HG02973 (cell line): Measurements from ENCODE around the gene SH3PXD2A.

Source experiments
- ATAC-seq: cut with Tn5 transposase; IDR thresholded peaks from one replicate; pipeline ENCODE4 v1.9.1; 2021; ENCODE audit warnings: moderate library complexity; ENCODE audit not compliant: unreplicated experiment

SH3PXD2A gene

DNA sequence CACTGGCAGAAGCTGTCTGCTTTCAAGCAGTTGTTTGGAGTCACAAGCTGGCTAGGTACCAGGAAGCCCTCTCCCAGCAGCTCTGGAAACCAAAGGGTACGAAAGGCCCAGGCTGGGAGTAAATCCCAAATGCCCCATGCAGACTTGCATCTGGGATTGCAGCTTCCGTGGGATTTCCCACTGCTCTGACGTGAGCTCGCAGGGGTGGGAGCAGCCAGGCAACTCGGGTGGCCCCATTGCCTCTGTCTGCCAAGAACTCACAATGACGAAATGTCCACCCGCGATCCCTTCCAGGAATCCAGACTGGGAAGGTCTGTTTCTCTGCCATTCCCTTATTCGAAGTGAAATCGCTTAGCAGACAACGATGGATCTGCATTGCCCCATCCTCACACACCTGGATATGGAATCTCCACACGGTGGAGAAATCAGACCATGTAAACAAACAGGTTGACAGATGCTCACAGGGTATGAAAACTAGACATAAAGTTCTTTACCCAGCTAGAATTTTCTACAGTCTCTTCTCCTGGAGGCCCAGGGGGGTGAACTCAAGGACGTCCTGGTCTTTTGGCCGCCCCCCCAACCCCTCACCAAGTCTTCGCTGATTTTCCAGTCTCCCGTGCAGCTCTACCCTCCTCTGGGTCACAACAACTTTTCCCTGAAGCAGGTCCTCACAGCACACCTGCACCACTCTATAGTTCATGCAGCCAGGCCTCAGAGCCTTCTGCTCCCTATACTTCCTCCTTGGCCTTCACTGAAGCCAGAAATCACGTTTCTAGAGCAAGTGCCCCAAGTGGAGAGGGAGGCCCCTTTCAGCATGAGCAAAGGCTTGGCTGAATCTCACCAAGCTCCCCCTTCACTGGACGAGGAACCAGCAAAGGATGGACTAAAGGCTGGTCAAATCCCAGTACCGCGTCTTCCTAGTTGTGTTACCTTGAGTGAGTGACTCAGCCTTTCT lies 20.0 kb downstream of the SH3PXD2A start:
- no peak for ATAC-seq

DNA sequence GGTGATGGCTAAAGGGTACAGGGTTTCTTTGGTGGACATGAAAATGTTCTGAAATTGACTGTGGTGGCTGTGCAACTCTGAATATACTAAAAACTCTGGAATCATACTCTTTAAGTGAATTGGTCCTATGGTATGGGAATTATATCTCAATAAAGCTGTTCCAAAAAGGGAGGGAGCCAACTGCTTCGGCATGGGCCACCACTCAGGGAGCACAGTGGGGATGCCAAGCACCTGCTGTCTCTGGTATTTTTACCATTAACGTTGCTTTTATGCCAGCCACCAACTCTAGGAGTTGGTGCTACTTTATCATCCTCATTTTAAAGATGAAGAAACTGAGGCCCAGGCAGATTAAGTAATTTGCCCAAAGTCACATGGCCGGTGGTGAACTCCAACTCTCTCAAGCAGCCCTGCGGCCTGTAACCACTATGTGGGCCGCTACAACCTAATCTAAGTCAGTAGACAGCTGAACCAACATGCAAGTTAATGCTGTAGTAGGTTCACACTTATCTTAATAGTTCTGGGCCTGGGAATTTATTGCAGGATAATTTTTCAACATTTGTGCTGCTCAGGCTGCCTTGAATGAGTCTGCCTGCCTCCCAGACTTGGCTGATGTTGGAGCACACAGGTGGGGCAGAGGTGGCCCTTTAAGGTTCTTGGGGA lies 20.8 kb downstream of the SH3PXD2A start:
- ATAC-seq = no peak

DNA sequence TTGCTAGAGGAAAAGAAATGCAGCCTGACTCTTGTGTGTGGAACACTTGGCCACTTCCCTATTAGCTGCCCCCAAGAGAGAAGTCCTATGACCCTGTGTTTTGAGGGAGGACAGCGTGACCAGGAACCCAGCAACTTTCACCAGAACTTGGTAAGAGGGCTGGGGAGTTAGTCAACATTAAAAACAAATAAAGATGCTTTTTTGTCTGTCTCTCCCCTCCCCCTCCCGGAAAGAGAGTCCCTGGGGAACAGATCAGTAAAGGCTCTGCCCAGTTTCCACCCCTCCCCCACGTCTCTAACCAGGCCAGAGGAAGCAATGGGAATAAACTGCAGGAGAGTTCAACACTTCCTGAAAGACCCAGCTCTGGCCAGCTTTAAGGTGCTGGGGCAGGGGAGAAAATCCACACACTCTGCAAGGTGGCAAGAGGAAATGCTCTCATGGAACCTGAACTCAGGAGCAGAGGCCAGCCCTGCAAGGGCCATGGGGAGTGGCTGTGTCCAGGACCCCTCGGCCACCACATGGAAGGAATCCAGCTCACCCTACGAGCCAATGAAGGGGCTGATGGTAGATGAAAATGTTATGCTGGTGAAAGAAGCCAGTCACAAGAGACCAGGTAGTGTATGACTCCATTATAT lies 21.5 kb downstream of the SH3PXD2A start:
- ATAC-seq = no peak

DNA sequence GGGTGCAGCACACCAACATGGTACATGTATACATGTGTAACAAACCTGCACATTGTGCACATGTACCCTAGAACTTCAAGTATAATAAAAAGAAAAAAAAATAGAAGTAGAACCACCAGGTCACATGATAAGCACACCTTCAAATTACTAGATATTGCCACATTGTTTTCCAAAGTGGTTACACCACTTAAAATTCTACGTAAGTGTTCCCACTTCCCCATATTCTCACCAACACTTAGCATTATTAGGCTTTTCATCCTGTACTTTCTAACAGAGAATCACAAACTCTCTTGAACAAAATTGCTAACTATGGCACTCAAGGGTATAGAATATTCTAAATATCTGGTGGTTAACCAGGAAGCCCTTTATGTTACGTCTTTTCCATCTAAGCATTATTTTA lies 22.6 kb downstream of the SH3PXD2A start:
- ATAC-seq = no peak

DNA sequence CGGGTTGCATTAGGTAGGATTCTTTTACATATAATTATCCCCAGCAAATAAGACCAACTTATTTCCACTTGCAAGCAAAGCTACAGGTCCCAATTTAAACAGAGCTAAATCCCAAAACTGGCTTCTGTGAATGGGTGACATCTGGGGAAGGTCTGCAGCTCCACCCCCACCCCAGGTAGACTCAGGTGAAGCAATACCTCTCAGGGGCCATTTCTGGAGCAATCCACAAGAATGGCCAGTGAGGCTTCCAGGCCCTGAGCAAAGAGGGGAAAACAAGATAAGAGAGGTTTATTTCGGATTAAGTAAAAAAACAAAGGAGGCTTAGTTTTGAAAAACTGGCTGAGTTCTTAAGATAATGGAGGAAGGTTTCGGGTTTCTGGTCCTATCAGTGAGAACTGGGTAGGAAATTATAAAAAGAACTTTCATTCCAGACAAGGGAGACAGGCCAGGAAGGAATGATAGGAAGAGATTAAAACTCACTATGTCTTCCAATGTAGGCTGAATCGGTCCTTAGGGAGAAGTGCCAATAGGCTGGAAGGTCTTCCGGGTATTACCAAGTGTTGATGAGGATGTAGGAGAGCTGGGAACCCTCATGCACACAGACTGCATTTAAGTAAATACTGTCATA lies 25.4 kb downstream of the SH3PXD2A start:
- ATAC-seq = no peak

- ATAC-seq = no peak
Measured at GRCh38 chr10:103829278-103829677, 26.1 kb downstream of the SH3PXD2A start.

- no peak for ATAC-seq
Measured at GRCh38 chr10:103828587-103829197, 26.7 kb downstream of the SH3PXD2A start.

- no peak for ATAC-seq
Measured at GRCh38 chr10:103828107-103828506, 27.3 kb downstream of the SH3PXD2A start.

DNA sequence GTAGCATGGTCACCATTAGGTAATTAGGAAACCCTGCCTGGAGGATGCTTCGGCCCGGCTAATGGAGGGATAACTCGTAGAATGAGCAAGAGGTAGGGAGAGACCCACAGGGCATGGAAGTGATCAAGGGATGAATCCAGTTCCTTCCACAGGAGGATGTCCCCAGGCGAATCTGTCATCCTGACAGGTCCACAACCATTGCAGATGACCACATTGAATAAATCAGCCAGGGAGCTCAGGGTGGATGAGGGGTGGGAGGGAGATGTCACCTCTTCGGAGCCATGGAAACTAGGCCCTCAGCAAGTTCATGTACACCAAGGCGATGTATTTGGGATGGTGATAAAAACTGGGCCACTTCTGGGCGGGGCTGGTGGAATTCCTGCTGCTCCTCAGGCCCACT lies 28.5 kb downstream of the SH3PXD2A start:
- ATAC-seq = no peak

GRCh38 chr10:103824281-103824680 lies 31.1 kb downstream of the SH3PXD2A start:
- no peak for ATAC-seq

- no peak for ATAC-seq
Measured at GRCh38 chr10:103823706-103824272, 31.6 kb downstream of the SH3PXD2A start.

DNA sequence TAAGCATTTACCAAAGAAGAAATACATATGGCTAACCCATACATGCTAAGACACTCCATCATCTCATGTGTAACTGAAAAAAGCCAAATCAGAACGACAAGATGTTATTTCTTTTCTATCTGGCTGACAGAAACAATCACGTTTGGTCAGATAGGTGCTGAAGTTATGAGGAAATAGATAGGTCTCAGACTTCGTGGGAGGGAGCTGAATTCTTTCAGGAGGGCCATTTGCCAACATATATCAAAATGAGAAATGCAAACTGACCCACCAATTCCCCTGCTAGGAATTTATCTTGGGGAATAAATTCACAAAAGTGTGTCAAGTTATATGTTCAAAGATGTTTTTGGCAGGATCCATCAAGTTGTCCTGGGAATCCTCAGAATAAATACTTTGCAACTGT lies 32.6 kb downstream of the SH3PXD2A start:
- ATAC-seq = no peak

DNA sequence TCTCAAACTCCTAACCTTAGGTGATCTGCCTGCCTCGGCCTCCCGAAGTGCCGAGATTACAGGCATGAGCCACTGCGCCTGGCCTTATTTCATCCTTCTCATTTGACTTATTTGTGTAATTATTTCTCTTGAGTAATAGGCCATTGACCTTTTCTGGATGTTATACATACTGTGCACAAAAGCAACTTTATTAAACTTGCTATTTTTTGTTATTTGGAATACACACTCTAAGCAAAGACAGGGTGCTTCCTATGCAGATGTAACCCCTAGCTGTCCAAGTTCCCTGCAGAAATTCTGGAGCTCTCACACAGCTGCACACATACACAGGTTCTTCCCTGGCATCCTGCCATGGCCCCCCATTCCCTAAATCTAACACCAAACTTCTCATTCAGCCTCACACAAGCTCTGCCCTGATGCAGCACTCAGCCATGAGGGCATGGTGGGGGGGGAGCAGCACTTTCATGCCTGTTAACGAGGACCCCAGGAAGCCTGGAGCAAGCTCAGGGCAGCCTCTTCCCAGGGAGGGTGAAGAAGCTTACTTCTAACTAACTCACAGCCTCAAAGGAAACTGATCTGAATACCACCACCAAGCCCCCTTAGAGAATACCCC lies 33.2 kb downstream of the SH3PXD2A start:
- ATAC-seq = no peak

DNA sequence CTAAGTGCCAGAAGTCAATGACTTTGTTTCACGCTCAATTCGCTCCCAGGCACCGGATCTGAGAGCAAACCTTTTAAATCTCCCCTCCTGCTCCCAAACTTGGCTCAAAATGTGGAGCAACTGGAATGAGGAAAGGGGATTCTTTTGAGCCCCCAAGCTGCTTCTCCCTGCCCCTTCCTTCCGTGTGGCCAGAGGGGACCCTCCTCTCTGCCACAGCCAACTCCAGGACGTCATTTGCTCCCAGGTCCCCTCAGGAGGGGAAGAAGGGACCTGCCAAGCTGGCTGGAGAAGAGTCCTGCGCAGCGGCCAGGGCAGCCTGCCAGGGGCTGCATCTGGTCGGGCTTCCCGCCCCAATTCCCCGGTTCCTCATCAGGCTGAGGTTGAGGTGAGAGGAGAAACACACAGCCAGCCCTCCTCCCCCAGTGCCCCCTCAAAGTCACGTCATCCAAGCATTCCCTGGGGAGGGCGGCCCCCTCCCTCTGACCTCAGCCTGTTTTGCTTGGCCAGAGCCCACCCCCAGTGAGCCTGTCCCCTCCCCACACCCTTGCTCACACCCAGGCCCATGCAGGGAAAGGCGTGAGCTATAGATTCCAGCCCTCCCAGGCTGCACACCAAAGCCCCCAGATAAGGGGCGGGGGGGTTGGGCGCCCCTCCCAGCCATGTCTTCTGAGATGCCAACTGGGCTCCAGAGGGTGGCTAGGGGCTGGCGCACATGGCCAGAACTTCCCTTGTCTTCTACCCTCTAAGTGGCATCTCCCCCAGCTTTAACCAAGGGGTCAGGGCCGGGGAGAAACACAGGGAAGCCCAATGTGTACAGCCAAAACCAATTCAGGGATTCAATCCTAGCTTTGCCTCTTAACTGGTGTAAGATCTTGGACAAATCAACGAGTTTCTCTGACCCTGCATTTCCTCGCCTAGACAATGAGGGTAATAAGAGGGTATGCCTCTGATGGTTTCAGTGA lies 35.0 kb downstream of the SH3PXD2A start:
- ATAC-seq = no peak

DNA sequence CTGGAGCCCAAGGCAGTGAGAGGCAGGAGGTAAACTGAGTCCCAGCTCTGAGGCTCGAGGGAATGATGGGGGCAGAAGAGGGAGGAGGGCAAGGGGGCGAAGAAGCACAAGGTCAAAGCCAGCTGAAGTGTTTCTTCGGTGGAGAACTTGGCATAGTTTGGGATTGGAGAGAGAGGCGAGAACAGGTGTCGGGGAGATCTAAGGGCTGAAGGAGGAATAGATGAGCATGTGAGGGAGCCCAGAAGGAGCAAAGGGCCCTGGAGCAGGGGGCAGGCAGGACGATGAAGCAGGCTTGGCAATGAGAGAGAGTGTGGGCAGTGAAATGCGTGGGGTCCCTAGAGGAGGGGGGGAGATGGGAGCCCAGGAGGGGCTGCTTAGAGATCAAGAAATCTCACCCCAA lies 35.9 kb downstream of the SH3PXD2A start:
- no peak for ATAC-seq

GRCh38 chr10:103818765-103819374 lies 36.5 kb downstream of the SH3PXD2A start:
- ATAC-seq = no peak

GRCh38 chr10:103818105-103818504 lies 37.3 kb downstream of the SH3PXD2A start:
- no peak for ATAC-seq

- ATAC-seq = no peak
Measured at GRCh38 chr10:103816431-103816830, 38.9 kb downstream of the SH3PXD2A start.
